RCC 7860 (cell line): ENCODE data around the gene PADI2.

ENCODE experiments used
- DNase-seq: peaks from one replicate; pipeline ENCODE4 v3.0.0-alpha.2; 2015; ENCODE audit warnings: low spot score
- FAIRE-seq: peaks from 2 replicates; lab custom pipeline; 2012; peaks lifted over from hg19 to GRCh38; lab: Jason Lieb, UNC

PADI2 gene

DNA sequence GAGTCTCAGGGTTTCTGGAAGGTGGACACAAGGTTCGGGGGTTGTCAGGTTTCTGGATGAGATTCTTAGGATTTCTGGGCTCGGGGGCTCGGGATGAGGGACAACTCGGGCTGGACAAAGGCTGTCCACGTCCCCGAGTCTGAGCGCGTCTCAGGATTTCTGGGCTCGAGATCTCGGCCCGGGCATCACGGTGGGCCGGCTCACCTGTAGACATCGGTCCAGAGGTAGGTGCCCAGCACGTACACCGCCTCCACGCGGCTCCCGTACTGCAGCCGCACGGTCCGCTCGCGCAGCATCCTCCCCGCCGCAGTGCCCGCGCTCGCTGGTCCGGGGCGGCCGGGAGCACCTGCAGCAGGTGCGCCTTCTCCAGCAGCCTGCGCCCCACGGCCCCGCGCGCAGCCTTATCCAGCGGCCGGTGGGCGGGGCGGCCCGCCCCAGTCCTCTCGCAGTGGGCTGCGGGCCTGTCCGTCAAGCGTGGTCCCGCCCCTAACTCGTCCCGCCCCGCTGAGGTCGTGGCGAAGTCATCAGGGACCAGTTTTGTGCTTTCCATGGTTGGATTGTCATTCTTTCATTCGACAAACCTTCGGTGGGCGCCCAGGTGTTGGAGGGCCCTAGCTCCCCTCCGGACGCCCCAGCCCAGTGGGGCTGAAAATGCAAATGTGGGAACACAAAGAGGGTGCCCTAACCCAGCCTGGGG, at the start of gene PADI2:
TSS of gene PADI2 (minus strand) at position 376 of the 697 bp plus-strand sequence. CDS start at position 296, 80 bp downstream.
- FAIRE-seq (no peak), DNase-seq (no peak)

DNA sequence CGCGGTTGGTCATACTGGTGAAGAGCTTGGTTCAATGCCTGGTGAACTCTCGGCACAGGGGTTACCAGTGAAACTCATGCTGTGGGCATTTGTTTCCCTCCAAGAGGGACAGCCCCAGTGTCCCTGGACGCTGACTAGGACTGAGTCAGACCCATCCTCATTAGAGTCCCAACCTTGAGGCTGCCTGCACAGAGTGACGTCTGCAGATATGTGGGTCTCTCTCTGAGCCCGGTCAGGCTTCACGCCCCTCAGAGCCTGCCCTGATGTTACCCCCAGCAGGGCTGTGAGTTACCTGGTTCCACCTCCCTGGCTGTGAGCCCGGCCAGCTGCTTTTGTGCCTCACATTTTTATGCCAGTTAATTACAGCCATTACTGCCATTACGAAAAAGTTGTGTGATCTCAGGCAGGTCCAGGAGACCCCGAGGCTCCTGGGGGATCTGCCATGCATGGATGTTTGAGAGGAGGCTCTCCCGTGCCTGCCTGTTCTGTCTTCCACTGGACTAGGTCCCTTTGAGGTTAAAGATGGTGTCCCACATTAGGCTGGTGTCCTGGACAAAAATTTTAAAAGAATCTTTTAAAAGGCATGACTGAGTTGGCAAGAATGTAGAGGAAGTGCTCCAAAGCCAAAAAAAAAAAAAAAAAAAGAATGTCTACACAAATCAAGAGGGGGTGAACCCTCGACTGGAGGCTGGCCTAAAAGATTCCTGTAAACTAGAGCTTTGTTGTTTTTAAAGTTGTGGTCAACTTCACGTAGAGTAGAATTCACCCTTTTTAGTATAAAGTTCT, 49.0 kb upstream of the PADI2 start:
- FAIRE-seq (peak; percentile 99), DNase-seq (peak; percentile 100)

DNA sequence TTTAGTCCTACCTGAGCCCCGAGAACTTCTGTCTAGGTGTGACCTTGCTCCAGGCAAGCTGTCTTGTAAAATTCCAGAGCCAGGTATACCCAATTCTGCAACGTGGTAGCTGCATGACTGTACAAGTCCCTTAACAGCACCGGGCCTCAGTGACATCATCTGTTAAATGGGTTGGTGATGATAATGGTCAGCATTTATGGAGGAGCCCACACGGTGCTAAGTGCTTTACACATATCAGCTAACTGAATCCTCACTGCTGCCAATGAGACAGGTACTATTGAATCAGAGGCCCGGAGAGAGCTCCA, 48.5 kb upstream of the PADI2 start:
- FAIRE-seq (no peak), DNase-seq (no peak)

DNA sequence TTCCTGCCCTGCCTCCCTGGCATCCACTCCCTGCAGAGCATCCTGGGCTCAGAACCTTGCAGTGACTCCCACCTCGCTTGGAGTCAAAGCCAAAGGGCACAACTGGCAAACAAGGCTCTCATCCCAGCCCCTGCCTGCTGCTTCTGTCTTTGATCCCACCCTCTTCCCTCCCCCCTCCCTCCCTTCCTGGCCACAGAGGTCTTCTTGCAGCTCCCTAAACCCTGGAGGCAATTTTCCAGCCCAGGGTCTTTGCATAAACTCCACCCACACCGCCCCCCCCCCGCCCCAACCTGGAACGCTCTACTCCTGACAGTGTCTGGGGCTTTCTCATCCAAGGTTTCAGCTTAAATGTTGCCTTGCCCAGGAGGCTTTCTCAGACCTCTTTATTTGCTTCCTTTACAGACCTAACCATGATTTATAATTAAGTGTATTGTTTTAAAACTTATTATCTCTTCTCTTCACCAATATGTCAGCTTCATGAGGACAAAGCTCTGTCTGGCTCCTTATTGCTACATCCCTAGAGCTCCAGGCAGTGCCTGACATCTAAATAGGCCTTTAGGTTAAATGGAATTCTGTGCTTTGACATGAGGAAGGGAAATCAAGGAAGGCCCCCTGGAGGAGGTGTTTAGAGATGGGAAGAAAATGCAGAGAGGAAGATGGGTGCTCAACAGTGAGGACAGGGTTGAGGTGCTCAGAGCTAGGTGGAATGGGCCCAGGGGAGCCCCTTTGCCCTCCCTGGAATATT, 48.0 kb upstream of the PADI2 start:
- DNase-seq (no peak), FAIRE-seq (no peak)

DNA sequence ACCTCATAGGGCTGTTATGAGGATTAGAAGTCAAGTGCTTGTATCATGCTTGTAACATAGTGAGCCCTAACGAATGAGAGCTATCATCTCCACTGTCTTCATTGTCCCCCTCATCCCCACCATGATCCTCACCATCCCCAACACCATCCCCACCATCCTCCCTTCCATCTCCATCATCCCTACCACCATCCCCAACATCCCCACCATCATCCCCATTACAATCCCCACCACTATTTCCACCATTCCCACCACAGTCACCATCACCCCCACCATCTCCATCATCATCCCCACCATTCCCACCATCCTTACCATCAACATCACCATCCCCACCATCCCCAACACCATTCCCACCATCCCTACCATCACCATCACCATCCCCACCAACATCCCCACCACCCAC, 46.6 kb upstream of the PADI2 start:
- FAIRE-seq (no peak), DNase-seq (no peak)

DNA sequence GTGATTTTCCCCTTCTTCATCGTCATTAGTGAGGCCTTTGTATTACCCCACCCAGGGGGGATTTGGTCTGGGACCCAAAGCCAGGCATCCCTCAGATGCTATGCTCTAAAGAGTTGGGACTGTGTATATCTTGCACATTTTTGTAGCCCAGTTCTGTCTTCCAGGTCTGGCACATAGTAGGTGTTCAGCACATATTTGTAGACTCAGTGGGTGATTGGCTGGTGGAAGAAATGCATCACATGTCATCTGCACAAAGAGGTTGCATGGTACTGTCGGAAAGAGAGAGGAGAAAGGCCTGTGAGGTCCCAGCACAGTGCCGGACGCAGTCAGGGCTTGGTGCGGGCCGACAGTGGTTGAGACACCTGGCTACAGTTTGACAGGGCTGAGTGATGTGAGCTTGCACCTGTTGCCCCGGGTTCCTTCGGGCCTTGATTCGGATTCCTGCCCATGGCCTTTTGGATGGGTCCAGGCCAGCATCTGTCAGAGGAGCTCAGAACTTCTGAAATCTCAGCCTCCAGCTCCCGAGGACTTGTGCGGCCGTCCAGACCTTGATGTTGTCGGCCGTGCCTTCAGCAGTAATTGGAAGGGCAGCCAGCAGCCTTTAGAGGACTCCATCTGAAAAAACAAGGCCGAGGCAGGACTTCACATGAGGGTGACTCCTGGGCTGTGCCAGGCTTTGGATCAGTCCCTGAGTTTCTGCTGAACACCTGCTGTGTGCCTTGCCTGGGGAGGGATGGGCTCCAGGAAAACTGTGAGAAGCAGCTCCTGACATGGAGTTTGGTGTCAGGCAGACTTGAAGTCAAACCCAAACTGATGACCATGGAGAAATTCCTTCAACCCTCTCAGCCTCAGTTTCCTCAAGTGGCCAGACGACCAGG, 44.8 kb upstream of the PADI2 start:
- FAIRE-seq: no peak
- no peak for DNase-seq

DNA sequence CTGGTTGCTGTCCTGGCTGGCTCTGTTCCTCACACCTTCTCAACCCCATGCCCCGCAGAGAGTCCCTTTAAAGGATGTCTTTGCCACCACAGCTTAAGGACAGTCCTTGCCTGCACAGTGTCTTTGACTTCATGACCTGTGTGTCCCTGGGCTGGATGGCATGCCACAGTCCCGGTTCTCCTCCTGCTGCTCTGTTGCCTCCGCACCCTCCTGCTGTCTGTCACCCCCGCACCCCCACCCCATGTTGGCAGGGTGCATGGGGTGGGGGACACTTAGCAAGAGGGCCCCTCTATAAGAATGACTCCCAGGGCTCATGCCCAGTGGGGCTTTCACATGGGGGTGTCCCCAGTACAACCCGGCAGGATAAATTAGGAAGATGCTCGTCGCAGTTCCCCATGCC, 44.1 kb upstream of the PADI2 start:
- DNase-seq: no peak
- no peak for FAIRE-seq

DNA sequence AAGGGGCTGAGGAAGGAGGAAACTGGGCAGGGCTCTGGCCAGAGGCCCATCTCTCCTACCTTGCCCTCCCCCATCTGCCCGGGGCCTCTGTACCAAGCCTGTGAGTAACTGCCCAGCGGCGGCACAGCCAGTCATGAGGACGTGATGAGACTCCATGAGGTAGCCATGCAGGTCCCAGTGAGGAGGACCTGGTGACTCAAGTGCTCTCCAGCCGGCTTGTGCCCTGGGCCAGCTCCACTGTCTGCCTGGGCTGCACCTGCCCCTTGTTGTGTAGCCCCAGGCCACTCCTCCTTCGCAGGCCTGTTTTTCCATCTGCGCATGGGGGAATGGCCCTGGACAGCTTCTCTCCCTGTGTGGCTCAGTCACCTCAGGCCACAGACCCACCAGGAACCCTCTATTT, 43.7 kb upstream of the PADI2 start:
- DNase-seq (peak; percentile 93), FAIRE-seq (peak; percentile 87)

DNA sequence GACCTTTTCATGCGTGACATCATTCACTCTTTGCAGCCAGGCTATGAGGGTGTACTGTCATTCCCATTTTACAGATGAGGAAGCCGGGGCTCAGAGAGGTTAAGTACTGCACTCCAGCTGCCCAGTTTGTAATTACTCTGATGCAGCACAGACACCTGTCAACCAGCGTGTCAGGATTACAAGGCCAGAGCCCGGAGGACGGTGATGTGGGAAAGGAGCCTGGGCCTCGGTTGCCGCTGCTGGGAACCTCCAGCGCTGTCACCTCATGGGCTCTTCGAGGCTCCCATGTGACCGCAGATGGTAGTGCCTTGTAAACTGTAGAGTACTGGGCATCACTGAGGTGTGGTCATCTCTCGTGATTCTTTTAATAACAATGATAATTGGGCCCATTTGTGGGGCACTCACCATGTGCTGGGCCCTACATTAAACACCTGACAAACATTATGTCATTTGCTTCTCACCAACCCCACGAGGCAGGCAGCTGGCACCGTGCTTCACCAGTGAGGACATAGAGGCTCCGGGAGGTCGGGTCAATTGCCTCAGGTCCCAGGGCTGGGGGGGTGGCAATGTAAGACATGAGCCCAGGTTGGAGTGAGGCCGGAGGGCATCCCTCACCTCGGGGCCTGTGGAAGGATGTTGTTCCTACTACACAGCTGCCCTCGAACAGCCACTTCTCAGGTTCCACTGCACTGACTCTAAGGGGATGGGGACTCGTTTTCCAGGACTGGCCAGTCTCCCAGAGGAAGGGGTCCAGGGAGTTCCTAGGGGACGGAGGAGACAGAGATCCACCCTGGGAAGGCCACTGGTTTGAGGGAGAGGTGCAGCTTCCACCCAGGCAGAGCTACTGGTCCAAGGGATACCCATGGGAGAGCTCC, 42.9 kb upstream of the PADI2 start:
- FAIRE-seq (no peak), DNase-seq (no peak)

DNA sequence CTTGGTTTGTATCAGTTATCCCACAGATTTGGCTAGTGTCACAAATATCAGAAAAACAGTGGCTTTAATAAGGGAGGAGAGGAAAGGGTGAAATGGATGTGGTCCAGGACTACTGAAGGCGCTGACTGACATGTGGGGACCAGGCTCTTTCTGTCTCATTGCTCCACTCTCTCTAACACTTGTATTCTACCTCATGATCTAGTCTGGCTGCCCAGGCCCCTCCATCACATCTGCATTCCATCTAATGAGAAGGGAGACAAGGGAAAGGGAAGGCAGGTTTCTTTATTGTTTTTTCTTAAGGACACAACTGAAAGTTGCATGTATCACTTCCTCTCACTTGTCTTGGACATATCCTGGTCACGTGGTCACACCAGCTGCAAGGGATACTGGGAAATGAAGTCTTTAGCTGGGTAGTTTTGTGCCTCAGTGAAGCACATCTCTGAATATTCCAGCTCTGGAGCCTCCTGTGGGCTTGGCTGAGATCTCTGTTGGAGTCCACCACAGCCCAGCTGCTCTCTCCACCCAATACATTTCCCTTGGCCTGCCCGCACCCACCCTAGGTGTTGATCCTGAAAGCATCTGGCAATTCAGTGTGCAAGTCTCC, 42.0 kb upstream of the PADI2 start:
- no peak for FAIRE-seq
- peak; percentile 7 for DNase-seq

DNA sequence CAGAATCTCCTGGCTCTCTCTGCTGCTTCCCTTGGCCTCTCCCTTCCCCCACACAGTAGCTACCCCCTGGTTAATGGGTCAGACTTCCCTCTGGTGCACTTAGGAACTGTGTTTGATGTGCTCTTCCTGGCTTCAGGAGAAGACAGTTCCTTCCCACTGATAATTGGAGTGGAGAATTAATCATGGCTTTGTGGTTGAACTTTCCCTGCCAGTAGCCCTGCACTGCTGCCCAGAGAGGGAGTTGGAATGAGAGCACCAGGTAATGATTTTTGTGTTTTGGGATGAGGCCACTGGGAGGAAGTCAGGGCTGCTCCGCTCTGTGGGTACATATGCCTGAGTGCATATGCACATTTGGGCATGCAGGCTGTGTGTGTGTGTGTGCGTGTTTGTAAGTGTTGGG, 39.7 kb upstream of the PADI2 start:
- peak; percentile 19 for DNase-seq
- peak; percentile 61 for FAIRE-seq

DNA sequence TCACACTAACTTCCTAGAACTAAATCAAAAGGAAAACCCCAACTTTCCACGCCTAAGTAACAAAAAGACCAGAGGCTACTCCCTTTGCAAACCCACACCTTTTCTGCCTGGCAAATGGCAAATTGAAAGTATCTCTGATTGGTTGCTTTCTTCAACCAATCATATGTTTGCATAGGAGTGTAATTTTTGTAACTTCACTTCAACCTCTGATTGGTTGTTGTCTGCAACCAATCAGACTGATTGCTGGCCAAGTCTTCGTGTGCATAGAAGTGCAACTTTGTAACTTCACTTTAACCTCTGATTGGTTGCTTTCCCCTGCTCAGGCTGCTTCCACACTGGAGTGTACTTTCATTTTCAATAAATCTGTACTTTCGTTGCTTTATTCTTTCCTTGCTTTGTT, 36.9 kb upstream of the PADI2 start:
- FAIRE-seq (no peak), DNase-seq (no peak)

DNA sequence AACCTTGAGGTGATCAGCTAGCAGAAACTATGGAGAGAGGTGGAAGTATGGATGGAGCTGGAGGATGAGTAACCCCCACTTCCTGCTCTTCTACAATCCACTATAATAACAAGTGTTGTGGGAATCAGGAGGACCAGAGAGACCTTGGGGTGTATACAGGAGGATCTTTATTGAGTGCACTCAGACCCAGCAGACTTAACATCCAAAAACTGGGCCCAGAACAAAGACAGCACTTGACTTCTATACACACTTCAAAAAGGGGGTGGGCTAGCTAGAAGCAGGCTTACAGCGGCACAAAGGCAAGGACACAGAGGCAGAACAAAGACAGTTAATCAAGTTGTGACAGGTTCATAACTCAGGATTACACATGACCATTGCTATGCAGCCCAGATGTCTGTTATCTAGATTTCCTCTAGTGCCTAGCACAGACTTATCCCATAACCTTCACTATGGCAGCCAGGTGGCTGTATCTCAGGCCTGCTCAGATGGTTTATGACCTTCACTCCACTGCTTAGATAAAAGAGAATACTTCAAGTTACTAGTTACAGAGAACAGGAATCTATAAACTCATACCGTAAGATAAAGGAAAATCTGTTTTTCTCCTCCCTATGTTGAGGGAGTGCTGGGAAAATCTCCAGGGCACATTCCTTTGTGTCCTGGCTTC, 36.1 kb upstream of the PADI2 start:
- no peak for FAIRE-seq
- DNase-seq: no peak

DNA sequence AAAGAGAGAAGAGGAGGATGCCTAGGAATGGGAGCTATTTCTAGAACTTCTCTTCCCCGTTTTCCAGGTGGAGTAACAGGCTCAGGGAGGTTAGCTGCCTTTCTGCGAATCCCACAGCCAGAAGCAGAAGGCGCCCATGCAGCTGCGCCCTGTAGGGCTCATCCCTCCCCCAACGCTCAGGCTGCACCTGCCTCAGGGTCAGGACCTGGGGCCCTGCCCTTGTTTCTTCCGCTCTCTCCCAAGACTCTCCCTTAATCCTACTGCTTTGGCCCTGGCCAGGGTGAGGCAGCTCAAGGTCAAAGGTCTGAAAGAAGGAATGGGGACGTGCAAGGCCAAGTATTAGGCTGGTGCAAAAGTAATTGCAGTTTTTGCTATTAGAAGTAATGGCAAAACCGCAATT, 30.5 kb upstream of the PADI2 start:
- DNase-seq: no peak
- no peak for FAIRE-seq

DNA sequence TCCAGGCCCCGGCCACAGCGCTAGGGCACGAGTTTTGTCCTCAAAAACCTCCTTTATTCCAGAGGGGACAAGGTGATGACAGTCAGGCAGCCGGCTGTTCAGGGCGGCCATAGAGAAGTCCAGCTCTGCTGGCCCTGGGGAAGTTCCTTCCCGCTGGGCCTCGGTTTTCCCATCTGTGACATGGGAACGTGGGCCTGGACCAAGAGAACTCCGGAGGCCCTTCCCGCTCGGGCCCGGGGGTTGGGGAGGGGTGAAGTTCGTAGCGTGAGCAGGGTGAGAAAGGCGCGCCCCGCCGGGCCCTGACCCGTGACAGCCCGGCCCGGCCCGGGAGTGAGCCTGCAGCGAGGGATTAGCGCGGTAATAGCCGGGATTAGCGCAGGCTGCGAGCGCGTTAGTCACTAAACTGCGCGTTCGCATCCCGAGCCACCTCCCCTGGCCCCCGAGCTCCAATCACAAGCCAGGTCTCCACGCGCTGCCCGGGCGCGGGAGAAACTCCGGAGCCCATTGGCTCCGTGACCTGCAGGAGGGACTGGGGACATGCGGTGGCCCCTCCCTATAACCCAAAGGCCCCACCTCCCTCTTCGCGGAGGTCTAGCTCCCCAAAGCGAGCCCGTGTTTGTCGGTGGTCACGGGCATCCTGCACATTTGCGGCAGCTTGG, 29.8 kb upstream of the PADI2 start:
- FAIRE-seq: no peak
- DNase-seq: no peak

DNA sequence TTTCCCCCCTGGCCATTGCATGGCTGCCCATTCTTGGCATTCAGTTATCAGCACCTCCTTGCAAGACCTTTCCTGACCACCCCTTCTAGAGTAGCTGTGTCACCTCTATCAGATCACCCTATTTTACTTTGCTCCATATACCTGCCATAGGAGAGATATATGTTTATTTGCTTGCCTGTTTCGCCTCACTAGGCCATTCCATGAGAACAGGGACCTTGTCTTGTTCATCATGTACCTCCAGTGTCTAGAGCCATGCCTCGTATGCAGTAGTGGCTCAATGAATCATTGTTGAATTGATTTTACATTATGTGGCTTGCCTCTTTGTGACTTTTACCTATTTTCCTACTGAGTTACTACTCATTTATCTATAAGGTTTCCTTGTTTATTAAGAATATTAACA, 26.4 kb upstream of the PADI2 start:
- DNase-seq (no peak), FAIRE-seq (no peak)

DNA sequence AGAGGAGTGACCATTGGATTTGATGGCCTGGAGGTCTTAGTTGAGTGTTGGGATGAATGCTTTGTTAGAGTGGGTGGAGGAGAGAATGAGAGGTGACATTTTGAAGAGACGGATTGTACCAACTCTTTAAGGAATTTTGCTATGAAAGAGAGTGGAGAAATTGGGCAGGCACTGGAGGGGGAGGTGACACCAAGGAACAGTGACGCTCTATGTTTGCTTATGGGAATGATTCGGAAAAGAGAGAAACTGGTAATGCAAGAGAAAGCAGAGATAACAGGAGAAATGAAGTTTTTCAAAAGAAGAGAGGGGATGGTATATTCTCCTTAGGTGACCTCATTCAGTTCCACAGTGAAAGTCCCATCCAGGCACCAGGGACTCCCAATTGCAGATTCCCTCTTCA, 24.5 kb upstream of the PADI2 start:
- FAIRE-seq (no peak), DNase-seq (no peak)

DNA sequence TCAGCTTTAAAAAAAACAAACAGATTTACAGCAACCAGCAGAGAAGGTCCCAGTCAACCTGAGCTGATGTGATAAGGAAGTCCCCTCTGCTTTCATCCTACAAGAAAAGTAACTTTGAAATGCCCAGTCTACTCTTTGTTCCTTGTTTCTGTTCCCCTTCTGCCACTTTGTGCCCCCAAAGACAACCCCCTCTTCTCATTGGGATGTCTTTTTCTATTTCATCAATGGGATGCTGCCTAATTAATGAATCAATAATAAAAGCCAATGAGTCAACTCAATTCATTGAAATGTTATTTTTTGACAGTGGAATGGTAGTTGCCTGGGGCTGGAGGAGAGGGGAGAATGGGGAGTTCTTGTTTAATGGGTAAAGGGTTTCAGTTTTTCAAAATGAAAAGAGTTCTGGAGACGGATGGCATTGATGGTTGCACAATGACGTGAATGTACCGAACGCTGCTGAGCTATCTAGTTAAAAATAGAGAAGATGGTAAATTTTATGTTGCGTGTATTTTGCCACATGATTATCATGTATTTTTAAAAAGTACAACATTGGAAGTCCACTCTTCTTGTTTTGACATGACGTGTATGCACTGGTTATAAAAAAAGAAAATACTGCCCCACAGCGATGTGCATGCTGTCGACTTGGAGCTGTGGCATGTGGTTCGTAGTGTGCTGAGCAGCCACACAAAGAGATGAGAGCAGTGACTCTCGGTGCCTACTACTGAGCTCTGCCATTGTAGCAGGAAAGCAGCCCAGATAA, 22.4 kb upstream of the PADI2 start:
- DNase-seq (no peak), FAIRE-seq (no peak)
